WI38 (cell line): ENCODE results near the gene PHGDH.

Experiments
- H3K4me3 ChIP-seq: 2 replicates; pipeline ENCODE4 v1.5.1; 2011; ENCODE audit warnings: low read depth, mild to moderate bottlenecking, control low read depth, low read length
- TF ChIP-seq, protein P1 (sequence below): IDR thresholded peaks from 2 replicates; pipeline ENCODE4 v1.5.1; 2012; ENCODE audit warnings: low read depth, mild to moderate bottlenecking, control low read depth, low read length

Gene PHGDH

DNA sequence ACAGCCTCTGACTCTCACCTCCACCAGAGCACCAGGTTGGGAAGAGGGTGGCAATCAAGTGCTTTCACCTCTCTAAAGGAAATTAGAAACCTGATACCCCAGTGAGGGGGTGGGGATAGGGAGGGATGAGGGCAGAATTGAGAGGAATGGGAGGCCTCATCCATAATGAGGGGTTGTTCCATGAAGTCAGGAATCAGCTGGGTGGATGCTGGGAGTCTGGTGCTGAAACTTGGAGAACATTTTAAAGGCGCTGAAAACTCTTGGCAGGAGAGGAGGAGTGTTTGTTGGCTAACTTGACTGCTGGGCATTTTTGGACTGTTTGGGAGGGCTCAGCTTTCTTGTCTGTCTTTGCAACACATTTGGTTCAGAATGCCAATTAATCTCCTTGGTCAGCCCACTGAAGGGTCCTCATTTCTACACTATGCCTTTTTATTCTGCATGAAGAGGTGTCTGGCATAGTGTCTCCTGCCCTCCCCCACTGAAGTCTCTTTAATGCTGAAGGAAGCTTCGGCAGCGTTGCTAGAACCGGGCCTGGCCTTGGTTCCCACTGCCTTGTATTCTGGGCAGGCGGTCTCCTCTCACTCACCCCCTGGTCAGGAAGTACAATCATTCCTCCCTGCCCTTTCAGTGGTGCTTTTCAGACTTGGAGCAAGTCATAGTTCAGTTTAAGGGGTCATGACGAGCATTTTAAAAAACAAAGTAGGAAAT is 2.2 kb downstream of the PHGDH start:
- peak overlapping the region; percentile 82 for H3K4me3 ChIP-seq
- TF ChIP-seq, protein P1, sequence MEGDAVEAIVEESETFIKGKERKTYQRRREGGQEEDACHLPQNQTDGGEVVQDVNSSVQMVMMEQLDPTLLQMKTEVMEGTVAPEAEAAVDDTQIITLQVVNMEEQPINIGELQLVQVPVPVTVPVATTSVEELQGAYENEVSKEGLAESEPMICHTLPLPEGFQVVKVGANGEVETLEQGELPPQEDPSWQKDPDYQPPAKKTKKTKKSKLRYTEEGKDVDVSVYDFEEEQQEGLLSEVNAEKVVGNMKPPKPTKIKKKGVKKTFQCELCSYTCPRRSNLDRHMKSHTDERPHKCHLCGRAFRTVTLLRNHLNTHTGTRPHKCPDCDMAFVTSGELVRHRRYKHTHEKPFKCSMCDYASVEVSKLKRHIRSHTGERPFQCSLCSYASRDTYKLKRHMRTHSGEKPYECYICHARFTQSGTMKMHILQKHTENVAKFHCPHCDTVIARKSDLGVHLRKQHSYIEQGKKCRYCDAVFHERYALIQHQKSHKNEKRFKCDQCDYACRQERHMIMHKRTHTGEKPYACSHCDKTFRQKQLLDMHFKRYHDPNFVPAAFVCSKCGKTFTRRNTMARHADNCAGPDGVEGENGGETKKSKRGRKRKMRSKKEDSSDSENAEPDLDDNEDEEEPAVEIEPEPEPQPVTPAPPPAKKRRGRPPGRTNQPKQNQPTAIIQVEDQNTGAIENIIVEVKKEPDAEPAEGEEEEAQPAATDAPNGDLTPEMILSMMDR, result no peak

DNA sequence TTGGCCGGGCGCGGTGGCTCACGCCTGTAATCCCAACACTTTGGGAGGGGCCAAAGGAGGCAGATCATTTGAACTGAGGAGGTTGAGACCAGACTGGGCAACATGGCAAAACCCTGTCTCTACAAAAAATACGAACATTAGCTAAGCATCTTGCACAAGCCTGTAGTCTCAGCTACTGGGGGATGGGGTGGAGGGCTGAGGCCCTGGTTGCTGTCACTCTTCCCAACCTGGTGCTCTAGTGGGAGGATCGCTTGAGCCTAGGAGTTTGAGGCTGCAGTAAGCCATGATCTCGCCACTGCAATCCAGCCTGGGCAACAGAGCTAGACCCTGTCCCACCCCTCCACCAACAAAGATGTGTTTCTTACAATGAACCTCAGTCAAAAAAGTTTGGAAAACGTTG is 2.8 kb downstream of the PHGDH start:
- no peak overlapping the region; the same call in 1 of the 2 replicates for H3K4me3 ChIP-seq
- TF ChIP-seq, protein P1, result no peak

DNA sequence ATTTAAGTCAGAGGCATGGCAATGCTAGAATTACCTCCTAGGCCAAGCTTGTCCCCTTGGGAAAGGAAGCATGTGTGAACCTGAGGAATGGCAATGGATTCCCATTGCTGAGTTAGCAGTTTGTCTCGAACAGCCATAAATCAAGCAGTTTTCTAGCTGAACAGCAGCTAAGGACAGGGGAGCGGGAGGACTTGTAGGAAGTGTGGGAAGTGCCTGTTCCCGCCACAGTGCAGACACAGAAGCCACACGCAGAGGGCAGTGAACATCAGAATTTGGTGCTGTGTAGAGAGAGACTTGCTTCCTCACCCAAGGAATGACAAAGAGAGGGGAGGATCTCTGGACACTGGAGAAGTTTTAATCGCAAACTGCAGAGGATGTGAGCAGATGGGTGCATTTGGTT is 3.8 kb downstream of the PHGDH start:
- TF ChIP-seq, protein P1, result no peak
- no peak overlapping the region for H3K4me3 ChIP-seq

DNA sequence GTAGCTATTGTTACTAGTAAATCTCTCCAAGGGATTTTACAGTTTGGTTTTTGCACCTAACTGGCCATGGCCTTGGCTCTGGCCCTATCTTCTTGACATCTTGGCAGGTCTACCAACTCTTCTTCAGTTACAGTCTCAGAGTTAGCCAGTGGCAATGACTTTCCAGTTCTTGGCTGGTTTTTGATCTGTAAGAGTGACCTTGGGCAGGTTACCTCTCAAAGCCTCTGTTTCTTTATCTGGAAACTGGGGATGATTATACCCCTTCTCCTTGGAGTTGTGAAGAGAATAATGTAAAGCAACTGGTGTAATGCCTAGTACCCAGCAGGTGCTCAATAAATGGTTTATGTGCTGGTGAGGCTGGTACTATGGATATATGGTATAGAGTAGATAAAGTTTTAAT is 6.7 kb downstream of the PHGDH start:
- TF ChIP-seq, protein P1, result no peak
- H3K4me3 ChIP-seq, result no peak overlapping the region

DNA sequence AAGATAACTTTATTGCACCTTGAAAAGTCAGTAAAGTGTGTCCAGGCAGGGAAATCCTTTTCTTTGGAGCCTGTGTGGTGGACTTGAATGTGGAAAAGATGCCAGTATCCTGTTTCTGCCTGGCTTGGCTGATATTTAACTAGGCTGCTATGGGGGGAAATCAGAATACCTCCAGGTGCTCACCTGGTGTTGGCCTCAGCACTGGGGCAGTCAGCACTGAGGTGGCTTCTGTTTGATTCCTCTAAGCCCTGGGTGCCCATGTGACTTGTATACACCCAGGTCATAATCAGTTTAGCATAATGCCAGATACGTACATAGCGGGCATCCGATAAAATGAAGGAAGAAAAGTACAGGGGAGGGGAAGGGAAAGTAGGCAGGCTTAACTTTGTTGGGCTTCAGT is 7.2 kb downstream of the PHGDH start:
- no peak overlapping the region for H3K4me3 ChIP-seq
- TF ChIP-seq, protein P1, result no peak

DNA sequence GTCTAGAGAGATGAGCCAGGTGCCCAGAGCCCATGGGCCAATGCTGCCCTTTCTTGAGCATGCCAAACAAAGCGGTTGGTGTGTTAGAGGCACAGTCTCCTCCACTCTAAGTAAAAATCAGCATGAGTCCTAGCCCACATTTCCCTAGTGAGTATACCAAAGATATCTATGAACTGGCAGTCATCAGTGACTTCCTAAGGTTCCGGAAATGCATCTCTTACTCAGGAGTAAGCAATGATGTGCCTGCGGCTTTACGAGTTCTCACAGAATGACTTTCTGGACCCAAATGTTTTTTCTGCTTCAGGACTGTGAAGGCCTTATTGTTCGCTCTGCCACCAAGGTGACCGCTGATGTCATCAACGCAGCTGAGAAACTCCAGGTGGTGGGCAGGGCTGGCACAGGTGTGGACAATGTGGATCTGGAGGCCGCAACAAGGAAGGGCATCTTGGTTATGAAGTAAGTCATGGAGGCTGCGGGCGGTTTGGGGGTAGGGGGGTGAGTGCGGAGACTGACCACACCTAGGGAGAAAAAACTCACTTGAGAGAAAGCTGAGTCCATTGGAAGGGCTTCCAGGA is 9.2 kb downstream of the PHGDH start:
- TF ChIP-seq, protein P1, result no peak

DNA sequence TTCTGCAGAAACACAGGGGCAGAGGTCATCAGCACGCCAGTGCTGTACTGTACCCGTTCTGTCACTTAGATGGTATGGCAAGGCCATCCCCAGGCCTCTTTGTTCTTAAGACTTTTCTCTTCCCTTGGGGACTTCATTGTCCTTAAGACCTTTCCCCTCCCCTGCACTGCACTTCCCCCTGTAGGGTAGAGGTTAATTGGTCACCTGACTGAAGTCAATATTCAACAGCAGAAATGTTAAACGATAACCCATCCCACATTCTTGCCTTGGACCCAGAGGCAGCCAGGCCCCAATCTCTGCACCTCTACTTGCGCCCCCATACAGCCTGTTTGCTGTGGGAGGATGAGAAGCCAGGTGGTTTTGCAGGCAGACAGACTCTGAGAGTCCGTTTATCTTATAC is 10.2 kb downstream of the PHGDH start:
- TF ChIP-seq, protein P1, result no peak
- no peak overlapping the region for H3K4me3 ChIP-seq

More for the DNA sequence above, 9.2 kb downstream of the PHGDH start:
- H3K4me3 ChIP-seq, result no peak overlapping the region
